ENCODE results near the gene FANCE. TPM values are rescaled to one million over a fixed set of nuclear protein-coding genes. Genes with fewer than 3 reads are reported as not detected.

The FANCE gene
- total and polyA plus RNA-seq, 2 donors (not counting 1 experiment from before 2014, with no cell fraction given), result 9.2 to 12.8 TPM

DNA sequence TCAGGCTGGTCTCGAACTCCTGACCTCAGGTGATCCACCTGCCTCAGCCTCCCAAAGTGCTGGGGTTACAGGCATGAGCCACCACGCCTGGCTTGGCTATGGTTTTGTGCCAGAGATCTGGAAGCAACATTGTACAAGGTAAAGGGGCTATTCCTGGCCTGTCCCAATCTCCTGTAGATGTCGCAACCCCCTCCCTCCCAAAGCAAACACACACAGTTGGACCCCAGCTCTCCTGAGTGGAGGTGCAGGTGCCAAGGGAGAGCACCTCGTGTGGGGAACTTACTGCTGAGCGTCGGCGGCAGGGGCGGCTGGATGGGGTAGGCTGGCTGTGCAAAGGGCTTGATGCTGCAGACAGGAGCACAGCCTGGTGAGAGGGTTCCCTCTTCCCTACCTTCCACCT, 24.9 kb downstream of the FANCE start:
- Histone ChIP-seq H3K9ac (ENCODE audit: low read length) (no peak overlapping the region), H3K4me2 (replicated peaks; ENCODE audit: low read depth, low read length, poor library complexity, severe bottlenecking) (no peak overlapping the region), H3K27me3 (replicated peaks in 1 of 4; ENCODE audit: control extremely low read depth in 1 of 4, control insufficient read depth in 3 of 4, insufficient read depth in 4 of 4, low read length in 3 of 4) (no peaks in the 10 kb centered on the region), H3K79me2 (ENCODE audit: control insufficient read depth, insufficient read depth, low read length) (no peaks in the 10 kb centered on the region), H3K4me3 (ENCODE audit: control extremely low read depth in 1 of 5, extremely low read depth in 1 of 5, insufficient read depth in 1 of 5, low read depth in 2 of 5, low read length in 4 of 5) (no peak overlapping the region), H3K27ac (ENCODE audit: low read length in 2 of 2) (no peak overlapping the region), H3K9me3 (ENCODE audit: control extremely low read depth in 1 of 3, control insufficient read depth in 2 of 3, insufficient read depth in 1 of 3, low read length in 2 of 3) (no peaks in the 10 kb centered on the region), H2AFZ (ENCODE audit: insufficient read depth, low read depth, low read length, poor library complexity, severe bottlenecking) (no peak overlapping the region), H4K20me1 (ENCODE audit: control insufficient read depth, insufficient read depth, low read length, poor library complexity, severe bottlenecking) (no peaks in the 10 kb centered on the region), H3K36me3 (replicated peaks in 1 of 2; ENCODE audit: control extremely low read depth in 1 of 2, control insufficient read depth in 1 of 2, extremely low read depth in 1 of 2, insufficient read depth in 2 of 2, low read length in 1 of 2) (peaks cover 0 to 23% of the 10 kb centered on the region in 2 experiments), H3K4me1 (ENCODE audit: control insufficient read depth in 2 of 2, insufficient read depth in 2 of 2, low read length in 2 of 2) (peaks cover 0 to 3% of the 10 kb centered on the region in 2 donors)
- POLR2A ChIA-PET, result no interaction called here
- 95% methylated on average over 6 of the region's 8 CpGs for WGBS (ENCODE audit: insufficient coverage)
- ATAC-seq (ENCODE audit: low read depth) (no peak), DNase-seq (no peak)
- peaks cover 4% of the 10 kb centered on the region for H3K4me1 Mint-ChIP-seq
- intact Hi-C loops (cut with micrococcal nuclease), result no loop called here
- no peak overlapping the region for H3K27ac Mint-ChIP-seq
- H3K4me3 Mint-ChIP-seq, result no peak overlapping the region
- H3K27me3 Mint-ChIP-seq, result no peaks in the 10 kb centered on the region
- CTCF ChIA-PET, result interaction anchor here (0.6 to 0.7 kb wide), 3 partner anchors 41 to 1247 kb away, joined by 3 to 4 read pairs (median 3); no protein-coding TSS in a partner anchor
- H3K9me3 Mint-ChIP-seq (ENCODE audit: insufficient read depth), result no peaks in the 10 kb centered on the region
- no peak for TF ChIP-seq EZH2 (IDR thresholded peaks at IDR 0.05; ENCODE audit: borderline replicate concordance, insufficient read depth, low read depth, low read length, poor library complexity, severe bottlenecking)
- no peak for TF ChIP-seq CTCF (IDR thresholded peaks at IDR 0.05)

- Histone ChIP-seq H3K4me1 (ENCODE audit: control insufficient read depth in 2 of 2, insufficient read depth in 2 of 2, low read length in 2 of 2) (no peaks in the 10 kb centered on the region), H3K9ac (ENCODE audit: low read length) (no peak overlapping the region), H3K27ac (ENCODE audit: low read length in 2 of 2) (no peak overlapping the region), H3K79me2 (ENCODE audit: control insufficient read depth, insufficient read depth, low read length) (no peaks in the 10 kb centered on the region), H3K4me2 (replicated peaks; ENCODE audit: low read depth, low read length, poor library complexity, severe bottlenecking) (no peak overlapping the region), H3K4me3 (ENCODE audit: control extremely low read depth in 1 of 5, extremely low read depth in 1 of 5, insufficient read depth in 1 of 5, low read depth in 2 of 5, low read length in 4 of 5) (no peak overlapping the region), H2AFZ (ENCODE audit: insufficient read depth, low read depth, low read length, poor library complexity, severe bottlenecking) (no peak overlapping the region), H3K27me3 (replicated peaks in 1 of 4; ENCODE audit: control extremely low read depth in 1 of 4, control insufficient read depth in 3 of 4, insufficient read depth in 4 of 4, low read length in 3 of 4) (no peaks in the 10 kb centered on the region), H3K9me3 (ENCODE audit: control extremely low read depth in 1 of 3, control insufficient read depth in 2 of 3, insufficient read depth in 1 of 3, low read length in 2 of 3) (no peaks in the 10 kb centered on the region), H4K20me1 (ENCODE audit: control insufficient read depth, insufficient read depth, low read length, poor library complexity, severe bottlenecking) (no peaks in the 10 kb centered on the region), H3K36me3 (replicated peaks in 1 of 2; ENCODE audit: control extremely low read depth in 1 of 2, control insufficient read depth in 1 of 2, extremely low read depth in 1 of 2, insufficient read depth in 2 of 2, low read length in 1 of 2) (peaks cover 0 to 17% of the 10 kb centered on the region in 2 experiments)
- H3K4me3 Mint-ChIP-seq, result no peak overlapping the region
- H3K9me3 Mint-ChIP-seq (ENCODE audit: insufficient read depth), result no peaks in the 10 kb centered on the region
- ChIA-PET CTCF (interaction anchor here (0.6 to 0.7 kb wide), 2 partner anchors 41 to 1247 kb away, joined by 3 to 4 read pairs; no protein-coding TSS in a partner anchor), POLR2A (no interaction called here)
- H3K27ac Mint-ChIP-seq, result no peak overlapping the region
- no peak for ATAC-seq (ENCODE audit: low read depth)
- DNase-seq, result no peak
- WGBS (ENCODE audit: insufficient coverage), result 100% methylated on average over 3 of the region's 5 CpGs
- H3K4me1 Mint-ChIP-seq, result peaks cover 2% of the 10 kb centered on the region
- TF ChIP-seq EZH2 (IDR thresholded peaks at IDR 0.05; ENCODE audit: borderline replicate concordance, insufficient read depth, low read depth, low read length, poor library complexity, severe bottlenecking), result no peak
- no peak for TF ChIP-seq CTCF (IDR thresholded peaks at IDR 0.05)
- intact Hi-C loops (cut with micrococcal nuclease), result no loop called here
- no peaks in the 10 kb centered on the region for H3K27me3 Mint-ChIP-seq
Observed at GRCh38 chr6:35477551-35478179, 25.5 kb downstream of the FANCE start.

Measured in B cell (primary cell).